ENCODE data around the gene TOP2B.

The TOP2B gene

GRCh38 chr3:25674670-25675069, 10.0 kb upstream of the TOP2B start:
- no peak for DNase-seq

GRCh38 chr3:25673738-25674298, 9.1 kb upstream of the TOP2B start:
- no peak for DNase-seq

GRCh38 chr3:25665315-25666280, 891 bp upstream of the TOP2B start:
- peak in 1 of 4 experiments; percentile 31 for DNase-seq

- DNase-seq, result peak; percentile 27 to 45 (median 42)
Measured at GRCh38 chr3:25663869-25664811, 567 bp downstream of the TOP2B start.

GRCh38 chr3:25663347-25663868, 1.3 kb downstream of the TOP2B start:
- no peak for DNase-seq

- DNase-seq, result no peak
Measured at GRCh38 chr3:25662736-25663320, 1.9 kb downstream of the TOP2B start.

GRCh38 chr3:25661694-25662437, 2.8 kb downstream of the TOP2B start:
- no peak for DNase-seq

- no peak for DNase-seq
Measured at GRCh38 chr3:25658836-25659235, 5.9 kb downstream of the TOP2B start.

- no peak for DNase-seq
Measured at GRCh38 chr3:25657293-25657692, 7.4 kb downstream of the TOP2B start.

- DNase-seq, result no peak
Measured at GRCh38 chr3:25655659-25656058, 9.0 kb downstream of the TOP2B start.

GRCh38 chr3:25654576-25654975, 10.1 kb downstream of the TOP2B start:
- DNase-seq, result no peak

- no peak for DNase-seq
Measured at GRCh38 chr3:25653322-25653721, 11.4 kb downstream of the TOP2B start.

GRCh38 chr3:25652921-25653320, 11.8 kb downstream of the TOP2B start:
- DNase-seq, result no peak

- DNase-seq, result no peak
Measured at GRCh38 chr3:25648925-25649830, 15.5 kb downstream of the TOP2B start.

GRCh38 chr3:25648107-25648535, 16.6 kb downstream of the TOP2B start:
- DNase-seq, result peak; percentile 55 to 81 (median 60)

GRCh38 chr3:25635038-25635437, 29.7 kb downstream of the TOP2B start:
- no peak for DNase-seq

GRCh38 chr3:25633919-25634318, 30.8 kb downstream of the TOP2B start:
- no peak for DNase-seq

GRCh38 chr3:25631989-25632388, 32.7 kb downstream of the TOP2B start:
- no peak for DNase-seq

- DNase-seq, result no peak
Measured at GRCh38 chr3:25621087-25621486, 43.6 kb downstream of the TOP2B start.

- DNase-seq, result no peak
Measured at GRCh38 chr3:25620493-25620892, 44.2 kb downstream of the TOP2B start.

GRCh38 chr3:25619382-25619781, 45.3 kb downstream of the TOP2B start:
- DNase-seq, result no peak
